Measurements from ENCODE around the gene GREB1.

Gene GREB1

DNA sequence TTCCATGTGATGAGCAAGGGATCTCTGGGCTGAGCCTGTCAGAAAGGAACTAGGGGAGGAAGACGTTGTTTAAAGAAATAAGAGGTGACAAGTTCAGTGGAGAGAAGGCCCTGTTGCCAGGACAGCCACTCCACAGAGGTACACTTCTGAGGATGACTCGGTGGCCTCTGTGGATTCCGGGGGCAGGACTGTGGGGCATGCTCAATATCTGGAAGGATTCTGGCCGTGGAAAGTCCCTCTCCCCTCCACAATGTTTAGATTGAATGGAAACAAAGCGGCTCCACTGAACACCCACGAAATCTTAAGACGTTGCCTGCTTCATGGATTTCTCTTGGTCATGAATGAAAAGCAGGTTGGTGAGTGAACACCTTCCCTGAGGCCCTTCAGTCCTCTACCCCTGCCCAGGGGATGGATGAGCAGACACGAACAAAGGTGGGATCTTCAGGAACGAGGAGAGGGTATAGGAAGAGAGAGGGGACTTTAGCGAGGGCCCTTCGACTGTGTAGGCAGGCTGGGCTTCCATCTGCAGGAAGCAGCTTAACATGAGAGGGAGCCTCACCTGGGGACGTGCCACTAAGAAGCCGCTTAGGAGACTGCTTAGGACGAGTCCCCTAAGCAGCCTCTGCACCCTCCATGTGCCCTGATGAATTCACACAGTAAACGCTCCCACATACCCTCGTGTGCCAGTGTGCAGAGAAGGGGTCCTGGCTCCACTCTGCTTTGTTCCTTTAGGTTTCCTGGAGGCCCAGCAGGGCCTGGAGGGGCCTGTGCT lies 134.2 kb downstream of the GREB1 start:
- no peak for FAIRE-seq

DNA sequence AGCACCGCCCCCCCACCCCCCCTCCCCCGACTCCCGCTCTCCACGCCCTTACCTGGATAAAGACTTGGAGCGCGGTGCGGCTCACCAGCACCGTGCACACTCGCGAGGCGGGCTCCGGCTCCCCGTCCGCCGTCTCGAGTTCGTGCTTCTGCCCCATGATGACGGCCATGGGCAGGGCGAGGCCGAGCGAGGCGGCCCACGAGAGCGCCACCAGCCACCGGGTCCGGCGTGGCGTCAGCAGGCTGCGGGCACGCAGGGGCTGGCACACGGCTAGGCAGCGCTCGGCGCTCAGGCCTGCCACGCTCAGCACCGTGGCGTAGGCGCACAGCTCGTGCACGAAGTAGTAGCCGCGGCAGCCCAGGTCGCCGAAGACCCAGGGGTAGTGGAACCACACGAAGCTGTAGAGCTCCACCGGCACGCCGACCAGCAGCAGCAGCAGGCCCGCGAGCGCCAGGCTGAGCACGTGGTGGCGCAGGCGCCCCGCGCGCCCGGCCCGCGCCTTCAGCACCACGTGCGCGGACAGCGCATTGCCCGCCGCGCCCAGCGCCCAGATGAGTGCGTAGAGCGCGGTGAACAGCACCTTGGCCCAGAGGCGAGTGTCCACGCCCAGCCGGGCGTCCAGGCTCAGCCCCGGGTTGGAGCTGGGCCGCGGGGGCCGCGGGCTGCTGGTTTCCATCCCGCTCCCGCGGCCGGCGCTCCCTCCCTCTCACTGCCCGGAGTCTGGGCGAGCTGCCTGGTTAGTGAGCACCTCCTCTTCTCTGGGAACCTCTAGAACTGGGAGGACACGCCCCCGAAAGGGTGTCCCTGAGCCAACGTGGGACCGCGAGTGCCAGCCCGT lies 135.8 kb downstream of the GREB1 start, which contains the start of gene NTSR2:
TSS of gene NTSR2 (minus strand) at position 742 of the 838 bp plus-strand sequence. CDS start at position 676, 66 bp downstream.
- no peak for FAIRE-seq

DNA sequence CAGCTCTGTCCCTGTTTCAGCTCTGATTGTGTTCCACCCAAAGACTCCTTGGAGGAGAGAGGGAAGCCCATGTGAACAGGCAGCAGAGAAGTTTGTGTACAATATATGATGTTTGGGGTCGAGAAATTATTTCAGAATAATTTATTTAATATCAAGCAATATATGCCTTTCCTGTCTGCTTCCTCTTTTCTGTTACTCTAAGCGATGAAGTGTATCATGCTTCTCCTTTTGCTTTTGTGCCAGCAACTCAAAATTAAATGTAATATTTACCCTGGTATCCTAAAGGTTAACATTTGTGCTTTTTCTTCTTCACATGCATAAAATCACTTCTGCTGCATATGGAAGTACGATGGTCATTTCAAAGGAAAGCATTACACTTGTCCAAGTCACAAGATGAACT lies 138.6 kb downstream of the GREB1 start:
- FAIRE-seq, result no peak

DNA sequence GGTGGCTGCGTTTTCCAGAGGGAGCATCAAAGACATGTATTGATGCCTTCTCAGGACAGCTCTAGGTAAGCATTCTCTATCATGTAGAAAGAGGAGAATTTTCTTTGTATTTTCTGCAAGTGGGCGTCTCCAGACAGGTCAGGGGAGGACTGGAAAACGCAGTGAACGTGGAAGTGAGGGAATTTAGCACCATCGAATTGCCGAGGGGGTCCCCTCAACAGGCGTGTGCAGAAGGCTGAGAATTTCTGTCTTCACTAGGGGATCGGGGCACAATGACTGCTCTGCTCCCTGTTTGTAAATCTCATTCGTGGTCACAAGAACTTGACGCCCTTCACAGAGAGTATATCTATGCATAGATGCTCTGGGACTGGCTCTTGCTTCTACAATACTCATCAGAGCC lies 141.1 kb downstream of the GREB1 start:
- FAIRE-seq, result no peak

DNA sequence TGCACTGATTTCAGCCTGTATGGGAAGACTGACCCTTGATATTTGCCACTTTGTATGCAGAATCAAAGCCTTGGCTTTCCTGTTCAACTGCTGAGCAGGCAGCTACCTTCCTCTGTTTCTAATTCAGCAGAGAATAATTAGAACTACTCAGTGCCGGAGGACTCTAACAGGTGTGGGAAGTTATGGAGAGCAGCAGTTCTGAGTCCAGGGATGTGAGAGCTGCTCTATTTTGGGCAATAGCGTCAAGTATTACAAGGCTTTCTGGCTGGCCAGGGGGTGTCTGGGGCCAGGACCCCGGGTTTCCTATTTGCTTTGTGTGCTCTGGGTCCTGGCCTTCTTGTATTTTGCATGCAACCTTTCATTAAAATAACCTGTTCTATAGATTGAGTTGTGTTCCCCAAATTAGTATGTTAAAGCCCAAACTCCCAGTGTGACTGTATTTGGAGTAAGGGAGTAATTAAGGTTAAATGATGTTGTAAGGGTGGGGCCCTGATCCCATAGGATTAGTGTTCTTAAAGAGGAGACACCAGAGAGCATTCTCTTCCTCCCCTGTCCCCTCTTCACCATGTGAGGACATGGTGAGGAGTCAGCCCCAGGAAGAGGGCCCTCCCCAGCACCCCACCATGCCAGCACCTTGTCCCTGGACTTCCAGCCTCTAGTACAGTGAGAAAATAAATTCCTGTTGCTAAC lies 141.7 kb downstream of the GREB1 start:
- FAIRE-seq, result no peak

DNA sequence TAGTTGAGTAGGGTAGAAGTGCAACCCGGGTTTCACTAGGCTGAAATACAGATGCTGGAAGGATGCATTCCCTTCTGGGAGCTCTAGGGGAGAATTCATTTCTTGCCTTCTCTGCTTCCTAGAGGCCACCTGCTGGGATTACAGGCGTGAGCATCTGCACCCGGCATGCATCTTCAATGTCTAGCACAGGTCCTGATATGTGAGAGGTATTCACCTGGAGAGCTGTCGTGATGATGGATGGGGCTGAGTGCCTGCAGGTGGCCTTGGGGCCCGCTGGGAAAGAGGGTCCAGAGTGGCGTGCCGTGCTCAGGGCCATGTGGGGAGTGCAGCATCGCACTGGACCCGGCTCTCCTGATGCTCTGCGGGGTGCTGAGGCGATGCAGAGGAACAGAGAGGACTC lies 142.8 kb downstream of the GREB1 start:
- FAIRE-seq, result no peak

DNA sequence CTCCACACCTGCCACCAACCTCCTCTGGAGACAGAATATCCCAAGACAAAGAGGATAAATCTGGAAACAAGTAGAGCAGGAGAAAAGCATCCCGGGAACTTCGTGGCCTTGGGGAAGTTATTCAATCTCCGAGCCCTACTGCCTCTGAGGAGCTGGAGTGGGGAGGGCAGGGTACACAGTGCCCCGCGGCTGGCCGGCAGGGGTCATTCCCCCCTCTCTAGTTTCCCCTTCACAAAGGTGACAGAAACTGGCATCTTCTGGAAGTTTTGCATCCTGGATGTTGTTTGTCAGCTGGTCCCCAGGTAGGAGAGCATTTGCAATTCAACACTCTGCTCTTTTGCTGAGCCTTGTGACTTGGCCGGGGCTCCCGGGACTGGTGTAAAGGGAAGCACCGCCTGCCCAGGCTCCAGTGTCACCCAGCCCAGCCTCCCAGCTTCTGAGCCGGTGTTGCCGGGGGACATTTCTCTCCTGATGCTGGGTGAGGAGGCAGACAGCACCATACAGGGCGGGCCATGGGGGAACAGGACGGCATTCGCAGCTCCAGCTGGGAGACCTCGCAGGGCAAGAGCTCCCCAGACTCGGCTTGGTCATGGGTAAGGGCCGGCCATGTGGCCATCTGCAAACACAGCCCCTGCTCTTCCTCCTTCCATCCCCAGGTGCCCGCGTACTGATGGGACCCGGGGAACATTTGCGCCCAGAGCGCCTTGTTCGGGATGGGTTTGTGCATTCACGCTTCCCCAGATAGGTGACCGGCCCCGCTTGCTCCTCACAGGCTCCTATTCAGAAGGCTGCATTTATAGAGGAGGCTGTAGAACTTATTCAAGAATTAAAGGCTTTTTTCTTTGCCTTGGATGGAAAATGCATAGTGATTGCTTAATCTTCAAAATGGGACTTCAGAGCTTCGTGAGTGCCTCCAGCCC lies 143.6 kb downstream of the GREB1 start:
- FAIRE-seq, result no peak

DNA sequence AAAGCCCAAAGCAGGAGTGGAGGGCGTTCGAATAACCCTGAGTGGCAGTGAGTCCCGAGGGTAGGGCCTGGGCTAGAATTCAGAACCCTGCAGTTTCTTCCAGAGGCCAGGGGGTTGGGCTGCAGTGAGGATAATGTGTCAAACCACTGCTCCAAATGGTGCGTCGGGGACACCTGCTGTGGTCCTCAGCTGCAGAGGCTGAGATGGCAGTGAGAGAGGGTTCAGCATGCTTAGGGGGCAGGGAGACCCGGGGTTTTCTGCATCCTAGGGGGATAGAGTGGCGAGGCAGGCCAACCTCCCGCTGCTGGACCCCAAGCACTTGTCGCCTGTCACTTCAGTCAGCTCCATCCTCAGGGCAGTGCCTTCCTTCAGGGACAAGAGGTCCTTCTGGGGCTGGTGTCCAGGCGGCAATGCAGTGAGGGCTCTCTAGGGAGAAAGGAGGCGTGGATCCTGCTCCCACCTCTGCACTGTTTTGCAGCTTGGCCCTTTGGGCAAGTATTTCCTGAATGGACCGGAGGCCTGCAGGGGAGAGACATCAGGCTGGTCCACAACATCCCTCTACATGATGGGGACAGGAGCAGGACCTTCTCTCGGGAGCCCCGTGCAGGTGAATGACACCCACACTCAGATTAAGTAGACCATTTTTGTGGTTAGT lies 144.6 kb downstream of the GREB1 start:
- FAIRE-seq, result no peak

DNA sequence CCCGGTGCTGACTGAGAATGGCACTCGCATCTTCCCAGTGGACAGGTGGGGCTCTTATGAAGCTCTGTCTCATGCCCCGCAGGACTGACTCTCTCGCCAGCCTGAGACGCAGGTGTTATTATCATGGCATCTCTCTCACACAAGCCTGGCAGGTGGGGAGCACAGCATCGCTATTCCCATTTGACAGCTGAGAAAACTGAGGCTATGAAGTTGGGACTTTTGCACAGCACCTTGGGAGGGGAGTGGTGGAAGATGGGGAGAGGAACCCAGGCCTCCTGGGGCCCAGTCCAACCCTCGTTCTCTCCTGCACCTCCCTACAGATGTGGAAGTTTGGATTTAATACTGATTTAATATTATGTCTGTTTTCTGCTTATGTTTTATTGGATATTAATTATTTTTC lies 145.2 kb downstream of the GREB1 start:
- no peak for FAIRE-seq

DNA sequence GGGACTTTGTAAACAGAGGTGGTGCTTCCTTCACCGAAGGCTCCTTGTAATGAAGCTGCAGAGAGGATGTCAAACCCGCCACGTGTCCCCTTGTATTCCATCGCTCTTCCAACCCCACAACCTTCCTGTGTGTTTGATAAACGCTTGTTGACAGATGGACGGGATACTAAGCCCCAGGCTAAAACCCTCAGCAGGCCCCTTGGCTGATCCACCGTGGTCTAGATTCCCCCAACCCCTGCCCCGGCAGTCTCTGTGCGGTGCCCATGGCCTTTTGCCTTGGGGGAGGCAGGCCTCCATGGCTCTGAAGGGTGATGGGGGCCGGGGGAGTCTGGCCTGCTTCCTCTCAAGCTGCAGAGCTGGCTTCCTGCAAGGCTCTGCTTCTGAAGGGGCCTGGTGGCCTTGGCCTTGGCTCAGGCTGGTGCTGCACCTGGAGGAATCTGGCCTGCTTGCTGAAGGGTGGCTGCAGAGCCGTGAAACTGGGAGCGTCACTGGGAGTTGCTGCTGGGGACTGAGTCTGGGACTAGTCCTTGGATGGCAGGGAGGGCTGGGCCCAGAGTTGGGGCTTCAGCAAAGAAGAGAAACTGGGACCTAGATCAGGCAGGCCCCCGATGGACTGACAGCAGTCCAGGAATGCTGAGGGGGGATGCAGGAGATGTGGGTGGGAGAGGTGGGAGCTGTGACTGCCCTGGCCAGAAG lies 145.8 kb downstream of the GREB1 start:
- FAIRE-seq, result no peak

DNA sequence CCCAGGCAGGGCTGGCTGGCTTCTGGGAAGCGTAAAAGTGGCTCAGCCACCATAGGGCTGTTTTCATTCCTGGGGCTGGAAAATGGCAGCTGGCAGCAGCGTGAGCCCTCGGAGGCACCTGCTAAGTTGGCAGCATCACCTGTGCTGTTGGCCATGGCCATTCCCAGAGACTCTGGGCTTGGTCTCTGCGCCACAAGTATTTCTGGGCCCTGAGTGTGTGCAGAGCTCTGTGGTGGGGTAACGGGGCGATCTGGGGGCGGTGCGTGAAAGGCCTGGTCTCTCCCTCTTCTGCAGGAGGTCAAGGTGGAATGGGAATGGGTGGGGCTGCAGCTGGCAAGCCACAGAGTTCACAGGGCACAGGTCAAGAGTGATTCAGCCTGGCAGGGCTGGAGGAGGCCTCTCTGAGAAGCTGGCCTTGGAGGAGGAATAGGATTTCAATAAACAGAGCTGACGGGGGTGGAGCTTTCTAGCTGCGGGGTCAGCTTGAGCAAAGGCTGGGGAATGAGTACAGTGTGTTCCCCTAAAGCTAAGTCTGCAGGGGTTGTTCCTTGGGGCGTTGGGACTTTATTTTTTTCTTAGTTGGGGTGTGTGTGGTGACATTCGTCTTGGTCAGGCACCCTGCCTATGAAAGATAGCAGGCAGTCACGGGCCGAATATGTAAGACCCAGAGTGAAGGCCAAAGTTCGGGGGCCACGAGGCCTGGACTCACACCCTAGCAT lies 146.5 kb downstream of the GREB1 start:
- no peak for FAIRE-seq

DNA sequence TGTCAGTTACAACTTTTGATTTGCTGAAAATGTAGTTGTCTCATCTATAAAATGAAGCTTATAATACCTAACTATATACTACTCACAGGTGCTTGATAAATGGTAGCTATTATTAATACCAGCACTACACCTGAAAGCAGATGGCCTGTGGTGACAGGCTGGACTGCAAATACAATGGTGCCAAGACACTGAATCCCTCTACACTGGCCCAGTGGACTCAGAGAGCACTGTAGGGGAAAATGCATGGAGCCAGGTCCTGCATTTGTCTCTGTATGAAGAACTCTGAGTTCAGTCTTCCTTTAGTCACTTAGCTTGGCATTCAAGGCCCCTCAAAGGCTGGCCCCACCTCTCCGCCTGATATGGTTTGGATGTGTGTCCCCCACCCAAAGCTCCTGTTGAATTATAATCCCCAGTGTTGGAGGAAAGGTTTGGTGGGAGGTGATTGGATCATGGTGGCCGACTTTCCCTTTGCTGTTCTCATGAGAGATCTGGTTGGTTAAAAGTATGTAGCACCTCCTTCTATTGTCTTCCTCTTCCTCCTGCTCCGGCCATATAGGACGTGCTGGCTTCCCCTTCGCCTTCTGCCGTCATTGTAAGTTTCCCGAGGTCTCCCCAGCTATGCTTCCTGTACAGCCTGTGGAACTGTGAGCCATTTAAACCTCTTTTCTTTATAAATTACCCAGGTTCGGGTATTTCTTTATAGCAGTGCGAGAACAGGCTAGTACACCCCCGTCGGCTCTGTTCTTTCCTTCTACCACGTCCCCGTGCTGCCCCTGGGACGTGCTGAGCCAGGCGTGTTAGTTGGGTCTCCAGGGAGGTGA lies 147.3 kb downstream of the GREB1 start:
- FAIRE-seq, result no peak

DNA sequence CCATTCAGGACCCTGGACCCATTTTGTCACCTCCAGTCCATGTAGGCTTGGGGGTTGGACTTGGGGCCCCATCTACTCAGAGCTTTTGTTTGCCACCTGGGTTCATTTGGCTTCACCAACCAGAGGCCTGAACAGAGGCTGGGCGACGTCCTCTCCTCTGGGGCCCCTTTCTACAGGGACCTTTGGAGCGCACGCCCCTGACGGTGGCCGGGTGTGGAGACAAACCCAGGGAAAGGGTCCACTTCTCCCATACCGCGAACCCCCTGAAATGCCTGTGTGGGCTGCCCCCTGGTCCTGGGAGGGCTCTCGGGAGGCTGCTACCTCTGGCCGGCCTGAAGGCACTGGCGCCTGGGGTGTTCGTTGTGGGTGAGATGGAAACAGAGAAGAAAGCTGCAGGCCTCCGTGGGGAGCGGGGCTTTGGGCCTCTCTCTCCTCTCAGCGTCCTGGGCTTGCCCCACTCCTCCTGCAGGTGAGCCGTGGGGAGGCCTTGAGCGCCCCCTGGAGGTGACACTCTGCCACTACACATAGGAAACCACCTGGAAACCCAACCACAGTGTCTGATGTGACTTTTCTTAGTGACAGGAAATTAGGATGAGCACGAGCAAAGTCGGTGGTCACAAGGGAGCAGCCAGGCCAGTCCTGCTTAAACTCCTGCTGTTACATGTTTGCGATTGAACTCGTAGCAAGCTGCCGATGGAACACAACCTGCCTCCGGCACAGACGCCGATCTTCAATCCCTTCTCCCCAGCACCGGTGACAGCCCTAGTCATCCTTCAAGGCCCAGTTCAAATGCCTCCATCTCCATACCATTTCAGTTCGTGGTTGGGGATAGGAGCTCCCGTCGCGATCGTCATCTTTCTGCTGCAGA lies 148.1 kb downstream of the GREB1 start:
- FAIRE-seq, result no peak

DNA sequence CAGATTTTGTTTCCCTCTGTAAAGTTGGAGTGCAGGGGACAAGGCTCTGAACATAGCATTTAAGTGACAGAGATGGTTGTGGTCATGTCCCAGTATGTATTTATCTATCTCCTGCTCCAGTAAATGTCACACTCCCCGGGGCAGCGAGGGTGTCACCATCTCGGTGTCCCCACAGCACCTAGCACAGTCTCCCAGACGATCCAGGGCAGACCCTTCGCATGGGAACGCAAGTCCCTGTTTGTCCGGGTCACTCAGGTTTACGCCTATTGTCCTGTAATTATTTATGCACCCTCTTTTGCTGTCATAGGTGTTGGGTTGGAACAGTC lies 148.7 kb downstream of the GREB1 start:
- no peak for FAIRE-seq

DNA sequence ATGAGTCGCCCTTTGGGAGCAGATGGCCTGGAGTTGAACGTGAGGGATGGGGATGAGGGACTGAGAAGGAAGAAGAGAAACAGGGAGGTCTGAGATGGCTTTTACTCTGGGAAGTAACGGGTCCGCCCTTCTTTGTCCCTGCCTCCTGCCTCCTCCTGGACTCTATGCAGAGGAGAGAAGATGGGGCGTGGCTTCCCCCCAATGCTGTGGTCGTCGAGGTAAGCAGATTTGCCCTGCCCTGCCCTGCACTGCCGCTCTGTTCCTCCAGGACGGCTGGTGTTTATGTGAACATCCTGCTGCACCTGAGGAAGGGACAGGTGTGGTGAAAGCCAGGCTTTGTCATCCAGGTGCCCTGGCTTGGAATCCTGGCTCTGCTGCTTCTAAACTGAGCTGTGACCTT lies 149.6 kb downstream of the GREB1 start:
- FAIRE-seq, result no peak

DNA sequence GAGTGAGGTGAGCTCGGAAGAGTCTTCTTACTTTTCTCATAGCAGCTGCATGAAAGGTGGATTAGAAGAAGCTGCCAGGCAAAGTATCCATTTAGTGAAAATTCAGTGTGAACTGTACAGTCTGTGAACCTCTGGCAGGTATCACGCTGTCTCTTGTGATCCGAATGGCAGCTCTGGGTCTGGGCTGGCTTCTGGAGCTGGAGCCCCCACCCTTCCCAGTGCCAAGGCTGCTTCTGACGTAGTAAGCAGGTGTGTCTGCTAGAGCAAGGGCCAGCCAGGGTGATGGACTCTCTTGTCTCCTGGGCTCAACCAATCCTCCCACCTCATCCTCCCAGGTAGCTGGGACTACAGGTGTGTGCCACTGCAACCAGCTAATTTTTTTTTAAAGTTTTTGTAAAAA lies 150.1 kb downstream of the GREB1 start:
- no peak for FAIRE-seq

DNA sequence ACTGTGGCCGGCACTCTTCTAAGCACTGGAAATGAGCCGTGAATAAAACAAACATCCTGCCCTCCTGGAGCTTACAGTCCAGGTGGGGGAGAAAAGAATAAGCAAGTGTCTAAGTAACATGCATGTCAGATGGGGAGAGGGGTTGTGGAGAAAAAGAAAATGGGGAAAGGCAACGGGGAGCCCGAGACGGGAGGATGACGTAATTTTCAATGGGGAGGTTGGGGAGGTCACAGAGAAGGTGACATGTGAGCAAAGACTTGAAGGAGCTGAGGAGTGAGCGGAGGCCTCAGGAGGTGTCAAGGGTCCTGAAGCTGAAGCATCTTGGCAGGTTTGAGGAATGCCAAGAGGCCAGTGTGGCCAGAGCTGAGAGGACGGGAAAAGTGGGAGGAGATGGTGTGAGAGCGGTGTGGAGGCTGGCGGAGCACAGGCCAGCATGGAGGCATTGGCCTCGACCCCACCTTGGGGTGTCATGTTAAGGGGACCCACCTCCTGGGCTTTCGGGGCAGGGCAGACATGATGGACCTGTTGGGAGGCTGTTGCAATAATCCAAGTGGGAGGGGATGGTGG lies 151.1 kb downstream of the GREB1 start:
- FAIRE-seq, result no peak

DNA sequence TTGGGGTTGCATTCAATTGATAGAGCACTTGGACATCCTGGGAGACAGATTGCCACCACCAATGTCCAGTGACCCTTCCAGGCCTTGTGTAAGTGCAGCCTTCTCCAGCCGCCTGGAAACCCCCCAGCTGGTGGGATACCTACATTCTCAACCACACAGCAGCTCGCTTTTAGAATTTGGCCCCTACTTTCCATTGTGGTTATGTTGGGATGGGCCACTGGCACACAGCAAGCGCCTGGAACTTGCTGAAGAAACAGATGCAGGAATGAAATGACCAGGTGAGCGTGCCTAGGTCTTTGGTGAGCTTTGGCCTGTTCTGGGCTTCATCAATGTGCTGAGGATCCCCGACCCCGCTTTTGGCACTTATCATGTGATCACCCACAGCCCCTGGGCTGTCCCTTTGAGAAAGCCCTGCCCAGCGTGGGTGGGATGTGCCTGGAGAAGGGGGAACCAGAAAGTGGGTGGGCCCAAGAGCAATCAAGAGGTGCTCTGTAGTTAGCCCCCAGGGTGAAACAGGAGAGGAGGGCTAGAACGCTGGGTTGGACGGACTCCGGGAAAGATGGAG lies 152.1 kb downstream of the GREB1 start:
- FAIRE-seq, result no peak

Measured in colon (tissue), 2 donors.